Measurements from ENCODE around the gene GPA33.

The GPA33 gene

GRCh38 chr1:167126811-167127210, 36.6 kb upstream of the GPA33 start:
- no peak for DNase-seq (ENCODE audit: low spot score)
- Histone ChIP-seq H3K27ac (no peak overlapping the region), H3K4me3 (no peak overlapping the region)
- no peak for TF ChIP-seq CTCF (IDR thresholded peaks at IDR 0.05)

GRCh38 chr1:167126317-167126716, 36.1 kb upstream of the GPA33 start:
- no peak for DNase-seq (ENCODE audit: low spot score)
- Histone ChIP-seq H3K27ac (no peak overlapping the region), H3K4me3 (no peak overlapping the region)
- no peak for TF ChIP-seq CTCF (IDR thresholded peaks at IDR 0.05)

- Histone ChIP-seq H3K27ac (no peak overlapping the region), H3K4me3 (no peak overlapping the region)
- no peak for DNase-seq (ENCODE audit: low spot score)
- TF ChIP-seq CTCF (IDR thresholded peaks at IDR 0.05), result no peak
These were observed 32.4 kb upstream of the GPA33 start for GRCh38 chr1:167122568-167122967.

GRCh38 chr1:167122121-167122480, 31.9 kb upstream of the GPA33 start:
- Histone ChIP-seq H3K4me3 (no peak overlapping the region), H3K27ac (no peak overlapping the region)
- no peak for DNase-seq (ENCODE audit: low spot score)
- no peak for TF ChIP-seq CTCF (IDR thresholded peaks at IDR 0.05)

- peak overlapping the region; percentile 61 for H3K4me3 ChIP-seq
- DNase-seq (ENCODE audit: low spot score), result no peak
- TF ChIP-seq CTCF (IDR thresholded peaks at IDR 0.05), result no peak
- no peak overlapping the region for H3K27ac ChIP-seq
These were observed 31.4 kb upstream of the GPA33 start for GRCh38 chr1:167121375-167122120.

- no peak for TF ChIP-seq CTCF (IDR thresholded peaks at IDR 0.05)
- H3K4me3 ChIP-seq, result peak overlapping the region; percentile 61
- DNase-seq (ENCODE audit: low spot score), result no peak
- H3K27ac ChIP-seq, result no peak overlapping the region
These were observed 30.7 kb upstream of the GPA33 start for GRCh38 chr1:167120899-167121298.

GRCh38 chr1:167119696-167120095, 29.5 kb upstream of the GPA33 start:
- H3K4me3 ChIP-seq, result no peak overlapping the region
- no peak for TF ChIP-seq CTCF (IDR thresholded peaks at IDR 0.05)
- DNase-seq (ENCODE audit: low spot score), result no peak
- H3K27ac ChIP-seq, result no peak overlapping the region
